SKM-1 (cell line): ENCODE data around the gene PPP2R1B.

Experiments
- DNase-seq: peaks from one replicate; lab custom pipeline; 2025; ENCODE audit not compliant: unreplicated experiment; lab: John Stamatoyannopoulos, UW

Gene PPP2R1B

DNA sequence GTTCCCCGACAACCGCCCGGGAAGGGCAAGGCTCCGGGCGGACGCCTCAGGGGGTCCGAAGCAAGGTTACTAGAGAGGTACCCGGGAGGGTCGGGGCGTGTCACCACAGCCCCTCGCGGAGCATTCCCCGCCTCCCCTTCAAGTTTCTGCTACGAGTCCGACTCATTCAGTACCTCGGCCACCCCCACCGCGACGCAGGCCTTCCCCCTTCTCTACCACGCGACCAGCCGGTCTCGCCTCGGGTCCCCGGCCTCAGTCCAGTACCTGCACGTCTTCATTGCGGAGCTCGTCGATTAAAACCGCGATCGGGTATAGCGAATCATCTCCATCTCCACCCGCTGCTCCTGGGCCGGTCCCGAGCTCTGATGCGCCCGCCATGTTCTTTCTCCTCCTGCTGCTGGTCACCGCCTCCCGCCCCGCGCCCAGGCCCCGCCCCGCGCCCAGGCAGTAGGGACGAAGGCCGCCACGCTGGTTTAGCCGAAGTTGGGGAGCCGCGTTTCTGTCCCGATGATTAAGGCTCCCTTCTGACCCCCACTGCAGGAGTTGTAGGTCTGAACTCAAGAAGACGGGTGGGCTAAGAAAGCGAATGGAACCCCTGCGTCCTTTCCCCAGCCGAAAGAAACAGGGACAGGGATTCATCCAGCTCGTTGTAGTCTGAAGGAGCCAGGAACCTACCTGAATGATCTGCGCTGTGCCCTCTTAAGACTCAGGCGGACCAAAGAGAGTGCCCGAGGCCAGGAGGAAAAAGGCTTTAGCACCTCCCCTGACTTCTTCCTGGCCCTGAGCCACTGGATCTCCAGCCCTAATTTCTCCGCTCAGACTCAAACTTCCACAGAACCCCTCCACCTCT, at the start of gene PPP2R1B:
Gene PPP2R1B (minus strand): TSS at position 406 of the 850 bp plus-strand sequence. CDS start 28 bp downstream, at position 378.
- peak; percentile 55 for DNase-seq

DNA sequence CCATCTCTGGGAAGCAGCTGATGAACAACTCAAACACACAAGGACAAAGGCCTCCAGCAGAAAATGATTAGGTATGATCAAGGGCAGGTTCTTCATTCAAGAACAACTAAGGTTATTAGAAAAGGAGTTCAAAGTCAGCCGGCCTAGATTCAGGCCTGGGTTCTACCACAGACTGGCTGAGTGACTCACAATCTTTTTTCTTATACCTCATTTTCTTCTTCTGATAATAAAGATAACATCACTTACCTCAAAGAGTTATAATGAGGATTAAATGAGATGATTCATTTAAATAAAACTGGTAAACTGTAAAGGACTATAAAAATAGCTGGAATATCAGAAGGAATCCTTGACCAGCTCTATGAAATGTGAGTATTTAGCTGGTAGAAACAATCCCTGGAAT, 49.3 kb upstream of the PPP2R1B start:
- DNase-seq, result no peak

DNA sequence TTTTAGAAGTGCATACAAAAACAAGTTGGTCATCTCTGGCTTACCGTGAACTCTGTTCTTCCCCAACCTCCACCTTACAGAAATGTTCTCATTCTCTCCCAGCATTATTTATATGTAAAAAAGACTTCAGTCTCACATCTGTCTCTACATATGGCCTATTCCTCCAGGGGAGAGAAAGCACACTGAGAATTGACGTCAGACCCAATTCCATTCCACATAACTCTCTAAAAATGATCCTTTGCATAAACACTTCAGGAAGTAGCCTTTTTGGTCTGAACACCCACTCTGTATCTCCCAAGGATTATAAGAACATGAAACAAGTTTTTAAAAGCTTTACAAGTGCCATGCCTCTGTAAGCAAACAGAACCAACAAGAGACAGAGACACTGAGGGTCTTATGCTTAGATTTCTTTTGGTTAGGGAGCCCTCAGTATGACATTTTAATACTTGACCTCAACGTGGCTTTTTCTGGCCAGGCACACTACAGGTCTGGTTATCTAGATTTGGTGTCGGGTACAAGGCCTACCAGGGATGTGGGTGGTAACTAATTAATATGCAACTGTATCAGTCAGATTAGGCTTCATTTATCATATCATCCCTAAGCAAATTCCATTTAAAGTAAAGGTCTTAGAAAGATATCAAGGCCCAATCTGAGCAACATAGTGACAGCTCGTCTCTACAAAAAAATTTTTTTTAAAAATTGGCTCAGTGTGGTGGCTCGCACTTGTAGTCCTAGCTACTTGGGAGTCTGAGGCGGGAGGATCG, 48.5 kb upstream of the PPP2R1B start:
- DNase-seq, result no peak

DNA sequence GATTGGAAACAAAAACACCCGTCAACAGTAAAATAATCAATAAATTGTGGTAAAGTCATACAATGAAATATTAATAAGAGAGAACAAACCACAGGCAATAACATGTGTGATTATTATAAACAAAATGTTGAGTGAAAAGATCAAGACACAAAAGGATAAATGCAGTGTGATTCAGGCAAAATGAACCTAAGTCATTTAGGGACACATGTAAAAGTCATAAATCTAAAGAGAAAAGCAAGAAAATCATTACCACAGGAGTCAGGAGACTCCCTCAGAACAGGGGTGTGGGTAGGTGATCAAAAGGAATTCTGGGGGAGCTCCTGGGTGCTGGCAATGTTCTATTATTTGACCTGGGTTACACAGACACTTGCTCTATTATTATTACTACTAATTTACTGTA, 47.9 kb upstream of the PPP2R1B start:
- no peak for DNase-seq

GRCh38 chr11:111812211-111812610, 46.0 kb upstream of the PPP2R1B start:
- DNase-seq, result no peak

GRCh38 chr11:111811445-111811844, 45.3 kb upstream of the PPP2R1B start:
- DNase-seq, result no peak

- no peak for DNase-seq
These were observed 42.6 kb upstream of the PPP2R1B start for GRCh38 chr11:111808834-111809233.

- no peak for DNase-seq
These were observed 41.9 kb upstream of the PPP2R1B start for GRCh38 chr11:111808063-111808588.

- DNase-seq, result no peak
These were observed 40.9 kb upstream of the PPP2R1B start for GRCh38 chr11:111807076-111807475.

DNA sequence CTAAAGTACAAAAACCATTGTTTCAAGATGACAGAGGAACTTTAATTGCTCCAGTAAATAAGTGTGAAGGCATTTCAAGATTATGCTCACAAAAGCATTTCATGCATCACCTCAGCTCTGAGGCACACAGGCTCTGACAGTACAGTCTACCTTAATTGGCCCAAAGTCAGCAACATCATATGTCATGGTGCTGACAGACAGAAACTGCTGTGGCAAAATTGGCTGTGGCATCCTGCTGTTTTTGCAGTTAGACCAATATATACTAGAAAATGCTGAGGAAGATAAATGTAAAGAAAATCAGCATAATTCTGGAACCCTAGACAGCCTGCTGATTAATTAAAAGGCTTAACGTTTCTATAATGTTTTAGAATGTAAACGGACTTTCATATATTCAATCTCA, 34.9 kb upstream of the PPP2R1B start:
- DNase-seq, result no peak

DNA sequence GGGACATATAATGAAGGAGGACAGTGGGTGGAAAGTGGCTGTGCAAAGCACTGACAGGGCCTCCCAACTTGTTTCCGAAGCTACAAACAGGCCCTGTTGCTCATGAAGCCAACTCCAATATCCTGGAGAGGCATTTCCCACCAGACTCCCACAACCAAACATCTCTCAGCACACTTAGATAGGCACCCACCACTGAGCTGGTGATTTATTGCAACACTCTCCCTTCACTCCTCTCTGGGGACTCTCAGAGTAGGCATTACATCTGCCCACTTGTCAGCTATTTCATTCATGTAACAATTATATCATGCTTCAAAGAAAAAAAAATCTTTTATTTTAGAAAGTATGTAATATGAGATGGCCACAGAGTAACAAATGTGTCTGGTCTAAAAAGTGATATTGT, 32.1 kb upstream of the PPP2R1B start:
- DNase-seq, result no peak

GRCh38 chr11:111797145-111797581, 31.0 kb upstream of the PPP2R1B start:
- peak; percentile 24 for DNase-seq

GRCh38 chr11:111796696-111797095, 30.5 kb upstream of the PPP2R1B start:
- no peak for DNase-seq

- DNase-seq, result no peak
These were observed 29.3 kb upstream of the PPP2R1B start for GRCh38 chr11:111795334-111795985.

DNA sequence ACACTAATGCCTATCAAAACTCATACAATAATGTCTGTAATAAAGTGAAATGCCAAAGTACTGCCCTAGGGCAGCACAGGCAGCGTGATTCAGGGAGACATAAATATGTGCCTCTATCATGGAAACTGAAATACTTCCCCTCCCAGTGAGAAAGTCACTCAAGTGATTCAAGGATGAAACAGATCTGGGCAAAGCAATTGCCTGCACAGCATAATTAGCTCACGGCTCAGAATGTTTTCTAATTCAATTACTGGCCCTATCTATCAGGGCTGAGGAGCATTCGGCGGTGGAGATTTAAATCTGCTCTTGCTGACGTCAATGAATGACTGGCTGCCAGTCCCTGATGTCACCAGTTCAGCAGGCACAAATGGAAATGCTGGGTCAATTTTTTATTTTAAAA, 27.7 kb upstream of the PPP2R1B start:
- no peak for DNase-seq

DNA sequence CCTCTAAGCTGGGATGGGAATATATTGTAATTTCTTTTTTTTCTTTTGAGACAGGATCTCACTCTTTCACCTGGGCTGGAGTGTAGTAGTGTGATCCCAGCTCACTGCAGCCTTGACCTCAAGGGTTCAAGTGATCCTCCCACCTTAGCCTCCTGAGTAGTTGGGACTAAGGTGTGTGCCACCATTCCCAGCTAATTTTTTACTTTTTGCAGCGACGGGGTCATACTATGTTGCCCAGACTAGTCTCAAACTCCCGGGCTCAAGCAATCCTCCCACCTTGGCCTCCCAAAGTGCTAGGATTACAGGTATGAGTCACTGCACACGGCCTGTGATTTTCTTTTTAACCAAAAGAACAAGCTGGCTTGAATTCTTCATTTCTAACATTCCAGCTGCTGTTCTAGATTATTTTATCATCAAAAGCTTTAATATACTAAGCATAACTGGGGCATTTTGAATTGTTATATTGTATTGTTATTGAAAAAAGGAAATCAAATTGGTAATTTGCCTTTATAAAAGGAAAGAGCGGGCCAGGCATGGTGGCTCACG, 26.8 kb upstream of the PPP2R1B start:
- DNase-seq, result no peak

GRCh38 chr11:111792314-111792713, 26.1 kb upstream of the PPP2R1B start:
- DNase-seq, result no peak

DNA sequence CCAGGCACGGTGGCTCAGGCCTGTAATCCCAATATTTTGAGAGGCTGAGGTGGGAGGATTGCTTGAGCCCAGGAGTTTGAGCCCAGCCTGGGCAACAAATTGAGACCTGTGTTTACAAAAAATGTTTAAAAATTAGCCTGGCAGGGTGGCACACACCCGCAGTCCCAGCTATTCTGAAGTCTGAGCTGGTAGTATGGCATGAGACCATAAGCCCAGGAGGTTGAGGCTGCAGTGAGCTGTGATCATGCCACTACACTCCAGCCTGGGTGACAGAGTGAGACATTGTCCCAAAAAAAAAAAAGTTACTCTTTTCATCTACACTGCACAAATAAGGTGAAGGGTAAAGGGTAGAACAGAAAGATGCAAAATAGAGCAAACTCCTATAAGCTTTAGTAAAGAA, 22.3 kb upstream of the PPP2R1B start:
- DNase-seq, result no peak

DNA sequence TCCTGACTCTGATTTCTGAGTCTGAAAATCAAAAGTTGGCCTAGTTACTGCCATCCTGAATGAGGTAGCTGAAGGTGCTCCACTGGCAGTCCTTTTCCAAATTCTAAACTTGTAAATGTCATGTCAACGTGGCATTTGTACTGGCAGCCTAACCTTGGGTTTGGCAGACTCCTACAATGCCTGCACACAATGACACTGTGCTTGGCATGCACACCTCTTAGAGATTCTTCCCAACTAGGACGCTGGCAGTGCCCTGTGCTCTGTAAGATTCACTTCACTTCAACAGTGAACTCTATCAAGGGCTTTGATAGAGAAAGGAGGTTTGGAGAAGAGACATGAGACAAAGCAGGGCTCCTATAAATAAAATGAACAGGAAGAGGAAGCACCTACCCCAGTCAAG, 21.9 kb upstream of the PPP2R1B start:
- peak; percentile 4 for DNase-seq

DNA sequence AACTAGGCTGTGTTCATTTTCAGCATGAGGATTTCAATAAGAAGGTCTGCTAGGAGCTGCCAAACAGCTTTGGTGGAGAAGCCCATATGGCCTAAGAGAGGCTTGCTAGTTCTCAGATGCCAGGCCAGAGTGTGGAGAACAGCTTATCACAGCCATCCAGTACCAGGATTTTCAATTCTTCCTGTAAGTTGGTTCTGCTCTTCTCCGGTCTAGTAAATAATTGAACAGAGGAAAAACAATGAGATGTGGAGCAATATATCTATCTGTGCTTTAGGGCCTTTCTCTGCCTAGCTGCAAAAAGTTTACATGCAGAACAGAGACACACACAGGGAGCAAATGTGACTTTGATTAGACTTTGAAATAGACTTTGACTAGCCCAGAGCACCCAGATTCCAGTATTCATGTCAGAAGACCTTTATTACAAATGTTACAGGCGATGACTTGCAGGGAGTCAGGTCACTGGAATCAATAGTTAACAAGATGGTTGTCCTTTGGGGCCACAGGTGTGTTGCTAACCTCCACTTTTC, 19.8 kb upstream of the PPP2R1B start:
- no peak for DNase-seq

- DNase-seq, result no peak
These were observed 18.9 kb upstream of the PPP2R1B start for GRCh38 chr11:111785076-111785475.
